ENCODE measurements around the gene EP300.

Gene EP300

GRCh38 chr22:41197038-41197972 lies 104.9 kb downstream of the EP300 start (continued):
- TF ChIP-seq PRDM10 (tag by site-specific recombination; IDR thresholded peaks at IDR 0.05) (peak; percentile 43; the same call in 1 of the 2 replicates), BCL11A (tag by site-specific recombination; IDR thresholded peaks at IDR 0.05; ENCODE audit: low read depth) (peak; percentile 66; the same call in 1 of the 2 replicates), ZNF24 (tag by site-specific recombination; IDR thresholded peaks at IDR 0.05) (no peak)

- H3K4me1 ChIP-seq (ENCODE audit: control insufficient read depth, insufficient read depth, low read length): 0 out of 2 replicates have a peak, but pooled peaks cover 2% of the 10 kb centered on the region
- no peak for TF ChIP-seq OVOL3 (tag by site-specific recombination; IDR thresholded peaks at IDR 0.05)
- TF ChIP-seq KLF8 (tag by site-specific recombination; IDR thresholded peaks at IDR 0.05): no peak
- TF ChIP-seq ZNF335 (tag by site-specific recombination; conservative IDR thresholded peaks at IDR 0.05): peak; percentile 53
- no peak for TF ChIP-seq CTCF (tag by site-specific recombination; IDR thresholded peaks at IDR 0.05)
- TF ChIP-seq ZNF362 (tag by site-specific recombination; IDR thresholded peaks at IDR 0.05): peak; percentile 34; the same call in 1 of the 2 replicates
- no peak for TF ChIP-seq ZNF843 (tag by site-specific recombination; IDR thresholded peaks at IDR 0.05)
- TF ChIP-seq SP2 (tag by site-specific recombination; IDR thresholded peaks at IDR 0.05): peak; percentile 49
- peak overlapping the region; percentile 84 for H3K4me3 ChIP-seq (ENCODE audit: low read depth, low read length)
- ChIA-PET POLR2A (interaction anchor here (0.6 to 1.4 kb wide), 7 partner anchors 9 to 249 kb away, joined by 3 to 7 read pairs (median 3); partner anchors contain the start of genes RBX1, TEF and TOB2), CTCF (interaction anchor here (0.8 to 3.1 kb wide), 4 partner anchors 10 to 275 kb away, joined by 3 to 7 read pairs (median 4); no protein-coding TSS in a partner anchor)
- no peaks in the 10 kb centered on the region; a peak in 1 of 3 replicates for H3K36me3 ChIP-seq (ENCODE audit: control insufficient read depth in 2 of 2, insufficient read depth in 1 of 2, low read length in 2 of 2)
- H3K9me3 ChIP-seq (ENCODE audit: control insufficient read depth, insufficient read depth, low read depth, low read length): no peaks in the 10 kb centered on the region
- H3K27ac ChIP-seq (ENCODE audit: extremely low read depth, low read depth, low read length): no peak overlapping the region; the same call in 1 of the 2 replicates
Measured at GRCh38 chr22:41198027-41198580, 105.7 kb downstream of the EP300 start.

- ChIA-PET POLR2A (no interaction called here), CTCF (no interaction called here)
- no peak overlapping the region for H3K4me3 ChIP-seq (ENCODE audit: low read depth, low read length)
- TF ChIP-seq ZNF660 (tag by site-specific recombination; IDR thresholded peaks at IDR 0.05): no peak
- no peak for TF ChIP-seq AEBP2 (tag by site-specific recombination; IDR thresholded peaks at IDR 0.05; ENCODE audit: borderline replicate concordance)
- TF ChIP-seq ZBTB1 (tag by site-specific recombination; IDR thresholded peaks at IDR 0.05): no peak
- no peak for TF ChIP-seq ZNF426 (tag by site-specific recombination; IDR thresholded peaks at IDR 0.05)
- no peak for TF ChIP-seq ZNF175 (tag by site-specific recombination; IDR thresholded peaks at IDR 0.05)
- TF ChIP-seq BCL11A (tag by site-specific recombination; IDR thresholded peaks at IDR 0.05; ENCODE audit: low read depth): no peak
- TF ChIP-seq ZNF513 (tag by site-specific recombination; IDR thresholded peaks at IDR 0.05): no peak
- no peak for TF ChIP-seq ZNF18 (tag by site-specific recombination; IDR thresholded peaks at IDR 0.05)
- TF ChIP-seq ZNF600 (tag by site-specific recombination; IDR thresholded peaks at IDR 0.05): no peak
- TF ChIP-seq BCL11B (tag by site-specific recombination; IDR thresholded peaks at IDR 0.05; ENCODE audit: low read depth): no peak
Measured at GRCh38 chr22:41201141-41201540, 108.7 kb downstream of the EP300 start.

More at GRCh38 chr22:41201141-41201540, 108.7 kb downstream of the EP300 start:
- 0 out of 2 replicates have a peak, but pooled peaks cover 4% of the 10 kb centered on the region for H3K4me1 ChIP-seq (ENCODE audit: control insufficient read depth, insufficient read depth, low read length)
- no peaks in the 10 kb centered on the region for H3K9me3 ChIP-seq (ENCODE audit: control insufficient read depth, insufficient read depth, low read depth, low read length)
- H3K36me3 ChIP-seq (ENCODE audit: control insufficient read depth in 2 of 2, insufficient read depth in 1 of 2, low read length in 2 of 2): no peaks in the 10 kb centered on the region; a peak in 1 of 3 replicates
- no peak overlapping the region for H3K27ac ChIP-seq (ENCODE audit: extremely low read depth, low read depth, low read length)

All from HEK293 (cell line).